Esophagus squamous epithelium (tissue), 4 donors: ENCODE measurements around the gene ZNF429.

Experiments
- CTCF ChIP-seq, 6 experiments: fragments of 450-650 bp in 4 of 6; fragments of 200-600 bp in 2 of 6; sonication (generic) in 2 of 6; IDR thresholded peaks; one replicate each; pipeline ENCODE4 v1.5.1; 2016 to 2019; ENCODE audit warnings: antibody characterized with exemption in 6 of 6, mild to moderate bottlenecking in 4 of 6, moderate library complexity in 4 of 6
- POLR2A ChIP-seq, 4 donors: fragments of 450-650 bp; IDR thresholded peaks; one replicate each; pipeline ENCODE4 v1.6.1; 2017; ENCODE audit warnings: antibody characterized with exemption in 4 of 4, mild to moderate bottlenecking in 4 of 4, moderate library complexity in 3 of 4

GRCh38 chr19:21462540-21462939 lies 42.9 kb upstream of the ZNF429 start:
- TF ChIP-seq CTCF (IDR thresholded peaks at IDR 0.05) (no peak), POLR2A (IDR thresholded peaks at IDR 0.05) (no peak)
